MM.1S (cell line): Measurements from ENCODE around the gene PRUNE2.

Experiments used
- EZH2phosphoT487 ChIP-seq: fragments of 300-600 bp; sonication (generic); IDR thresholded peaks from 2 replicates; pipeline ENCODE4 v1.6.1; 2018; ENCODE audit warnings: antibody characterized with exemption, low read length
- TF ChIP-seq, protein P1 (sequence below): fragments of 300-600 bp; sonication (generic); IDR thresholded peaks from 2 replicates; pipeline ENCODE4 v1.5.1; 2016; ENCODE audit warnings: antibody characterized with exemption, low read length, mixed read lengths

DNA sequence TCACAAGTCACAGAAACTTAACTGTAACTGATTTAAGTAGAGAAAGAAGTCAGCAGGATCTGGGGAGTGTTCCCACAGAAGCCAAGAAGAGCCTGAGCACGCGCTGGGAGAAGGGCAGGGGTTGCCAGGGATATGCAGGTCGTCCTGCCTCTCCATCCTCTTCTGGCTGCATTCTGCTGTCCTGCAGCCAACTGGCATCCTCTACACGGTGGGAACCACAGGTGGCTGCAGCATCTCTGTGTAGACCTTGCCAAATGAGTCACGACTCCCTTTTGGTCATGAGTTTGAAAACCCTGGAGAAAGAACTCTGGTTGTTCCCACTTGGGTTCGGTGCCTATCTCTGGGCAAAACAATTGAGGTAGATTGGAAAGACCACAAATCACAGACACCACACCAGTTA is 180.0 kb downstream of the PRUNE2 start:
- TF ChIP-seq, protein P1, sequence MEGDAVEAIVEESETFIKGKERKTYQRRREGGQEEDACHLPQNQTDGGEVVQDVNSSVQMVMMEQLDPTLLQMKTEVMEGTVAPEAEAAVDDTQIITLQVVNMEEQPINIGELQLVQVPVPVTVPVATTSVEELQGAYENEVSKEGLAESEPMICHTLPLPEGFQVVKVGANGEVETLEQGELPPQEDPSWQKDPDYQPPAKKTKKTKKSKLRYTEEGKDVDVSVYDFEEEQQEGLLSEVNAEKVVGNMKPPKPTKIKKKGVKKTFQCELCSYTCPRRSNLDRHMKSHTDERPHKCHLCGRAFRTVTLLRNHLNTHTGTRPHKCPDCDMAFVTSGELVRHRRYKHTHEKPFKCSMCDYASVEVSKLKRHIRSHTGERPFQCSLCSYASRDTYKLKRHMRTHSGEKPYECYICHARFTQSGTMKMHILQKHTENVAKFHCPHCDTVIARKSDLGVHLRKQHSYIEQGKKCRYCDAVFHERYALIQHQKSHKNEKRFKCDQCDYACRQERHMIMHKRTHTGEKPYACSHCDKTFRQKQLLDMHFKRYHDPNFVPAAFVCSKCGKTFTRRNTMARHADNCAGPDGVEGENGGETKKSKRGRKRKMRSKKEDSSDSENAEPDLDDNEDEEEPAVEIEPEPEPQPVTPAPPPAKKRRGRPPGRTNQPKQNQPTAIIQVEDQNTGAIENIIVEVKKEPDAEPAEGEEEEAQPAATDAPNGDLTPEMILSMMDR = no peak
- no peak for TF ChIP-seq EZH2phosphoT487
